ENCODE measurements around the gene CD180.

DNA sequence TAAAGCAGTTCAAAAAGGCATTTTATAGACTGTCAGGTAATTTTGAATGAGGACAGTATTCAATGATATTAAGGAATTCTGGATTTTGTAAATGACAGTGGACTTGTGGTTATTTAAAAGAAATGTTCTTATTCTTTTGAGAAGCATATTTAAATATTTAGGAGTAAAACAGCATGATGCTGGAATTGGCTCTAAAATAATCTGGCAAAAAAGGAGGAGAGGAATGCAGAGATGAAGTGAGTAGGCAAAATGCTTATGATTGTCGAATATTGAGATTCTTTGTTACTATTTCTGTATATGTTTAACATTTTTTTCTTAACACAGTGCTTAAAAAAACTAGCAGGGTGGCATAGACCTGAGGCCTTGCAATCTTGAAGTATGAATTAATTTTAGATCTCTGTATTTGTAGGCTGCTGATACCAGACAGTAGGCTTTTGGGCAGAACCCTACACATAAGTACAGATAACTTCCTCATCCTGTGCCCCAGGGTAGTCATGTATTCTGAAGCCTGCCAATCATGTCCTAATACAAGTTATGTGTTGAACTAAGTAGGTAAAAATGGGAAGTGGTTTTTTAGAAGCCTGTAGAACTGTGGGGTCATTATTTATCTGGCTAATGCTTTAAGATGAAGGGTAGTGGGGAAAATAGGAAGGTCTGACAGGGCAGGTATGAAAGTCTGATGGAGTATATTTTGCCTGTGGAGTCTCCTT, 9.4 kb downstream of the CD180 start:
- TF ChIP-seq POLR2A (IDR thresholded peaks at IDR 0.05; ENCODE audit: low read length) (no peak), GATA1 (IDR thresholded peaks at IDR 0.05; ENCODE audit: low read depth, low read length) (no peak)

Measured in erythroblast (primary cell).